Liver (tissue), 3 donors: ENCODE results near the gene PCDHGA7.

Source experiments
- ATF3 ChIP-seq: IDR thresholded peaks from 2 replicates; pipeline ENCODE4 v1.6.1; 2016; ENCODE audit warnings: antibody characterized with exemption
- CTCF ChIP-seq: fragments of 150-350 bp; IDR thresholded peaks from 2 replicates; pipeline ENCODE4 v1.5.1; 2017; ENCODE audit warnings: improper control_type of control experiment, low read depth, low read length; ENCODE audit not compliant: missing input control
- EGR1 ChIP-seq, 2 donors: IDR thresholded peaks; 2 replicates each; pipeline ENCODE4 v1.6.1; 2016 to 2018; ENCODE audit warnings: antibody characterized with exemption in 2 of 2, low read depth in 2 of 2
- FOXA1 ChIP-seq: IDR thresholded peaks from 2 replicates; pipeline ENCODE4 v1.6.1; 2016; ENCODE audit warnings: antibody characterized with exemption
- HNF4G ChIP-seq: IDR thresholded peaks from 2 replicates; pipeline ENCODE4 v1.6.1; 2016; ENCODE audit warnings: antibody characterized with exemption
- JUND ChIP-seq, 2 donors: IDR thresholded peaks; 2 replicates each; pipeline ENCODE4 v1.6.1; 2016; ENCODE audit warnings: antibody characterized with exemption in 2 of 2
- MAX ChIP-seq: IDR thresholded peaks from 2 replicates; pipeline ENCODE4 v1.6.1; 2016; ENCODE audit warnings: antibody characterized with exemption
- NR2F2 ChIP-seq: IDR thresholded peaks from 2 replicates; pipeline ENCODE4 v1.6.1; 2016; ENCODE audit warnings: antibody characterized with exemption
- REST ChIP-seq: IDR thresholded peaks from 2 replicates; pipeline ENCODE4 v1.6.1; 2016; ENCODE audit warnings: antibody characterized with exemption, mild to moderate bottlenecking
- RXRA ChIP-seq, 2 donors: IDR thresholded peaks; 2 replicates each; pipeline ENCODE4 v1.6.1; 2017 to 2018; ENCODE audit warnings: antibody characterized with exemption in 2 of 2, mild to moderate bottlenecking in 1 of 2
- SP1 ChIP-seq: IDR thresholded peaks from 2 replicates; pipeline ENCODE4 v1.6.1; 2018; ENCODE audit warnings: antibody characterized with exemption, mild to moderate bottlenecking
- TAF1 ChIP-seq: conservative IDR thresholded peaks from 2 replicates; pipeline ENCODE4 v1.6.1; 2016; ENCODE audit warnings: antibody characterized with exemption, mild to moderate bottlenecking
- YY1 ChIP-seq: IDR thresholded peaks from 2 replicates; pipeline ENCODE4 v1.6.1; 2016; ENCODE audit warnings: antibody characterized with exemption, mild to moderate bottlenecking
- ZBTB33 ChIP-seq: IDR thresholded peaks from 2 replicates; pipeline ENCODE4 v1.6.1; 2016; ENCODE audit warnings: antibody characterized with exemption
- donor health status: healthy.
- donor health status: healthy.

GRCh38 chr5:141355641-141356040 is 26.9 kb upstream of the PCDHGA7 start:
- TF ChIP-seq REST (no peak), YY1 (no peak), SP1 (no peak), CTCF (no peak), EGR1 (IDR thresholded peaks at IDR 0.05; ENCODE audit: low read depth in 2 of 2) (no peak), MAX (no peak), ATF3 (no peak), JUND (IDR thresholded peaks at IDR 0.05) (no peak), RXRA (IDR thresholded peaks at IDR 0.05) (no peak), TAF1 (no peak), HNF4G (no peak), NR2F2 (no peak), ZBTB33 (no peak), FOXA1 (no peak)
